ENCODE data around the gene TEDC2. TPM values are rescaled to one million over a fixed set of nuclear protein-coding genes. Genes with fewer than 3 reads are reported as not detected.

TEDC2 gene
- polyA plus RNA-seq, 3 donors: 0.28 TPM; not detected in 2

DNA sequence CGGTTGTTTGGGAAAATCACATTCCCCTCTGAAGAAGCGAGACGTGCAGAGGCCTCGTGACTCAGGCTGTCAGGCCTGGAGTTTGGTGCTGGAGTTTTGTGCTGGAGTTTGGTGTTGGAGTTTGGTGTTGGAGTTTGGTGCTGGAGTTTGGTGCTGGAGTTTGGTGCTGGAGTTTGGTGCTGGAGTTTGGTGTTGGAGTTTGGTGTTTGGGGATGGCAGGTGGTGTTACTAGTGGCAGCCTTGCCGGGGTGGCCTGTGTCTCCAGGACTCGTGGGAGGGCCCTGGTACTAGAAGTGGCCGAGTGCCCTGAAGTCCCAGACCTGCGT lies 27.6 kb downstream of the TEDC2 start:
- Histone ChIP-seq H3K9ac (ENCODE audit: insufficient read depth, low read length, poor library complexity, severe bottlenecking) (peak overlapping the region; percentile 49), H3K79me2 (ENCODE audit: insufficient read depth, low read length) (peaks cover 45% of the 10 kb centered on the region), H3K4me2 (replicated peaks; ENCODE audit: extremely low read depth, low read length, poor library complexity, severe bottlenecking) (peak overlapping the region; percentile 57), H3K4me3 (replicated peaks in 1 of 3; ENCODE audit: low read depth in 2 of 3, low read length in 3 of 3) (peak overlapping the region in 1 of 3 experiments; percentile 10), H3K4me1 (ENCODE audit: control insufficient read depth in 1 of 2, insufficient read depth in 2 of 2, low read length in 2 of 2) (peaks cover 29 to 33% of the 10 kb centered on the region in 2 donors), H3K36me3 (replicated peaks in 1 of 2; ENCODE audit: control insufficient read depth in 1 of 2, insufficient read depth in 2 of 2, low read length in 2 of 2) (peaks cover 0 to 10% of the 10 kb centered on the region in 2 donors), H3K27me3 (ENCODE audit: control insufficient read depth in 2 of 2, insufficient read depth in 2 of 2, low read length in 2 of 2) (no peaks in the 10 kb centered on the region), H4K20me1 (ENCODE audit: insufficient read depth, low read length) (peaks cover 9% of the 10 kb centered on the region), H2AFZ (ENCODE audit: insufficient read depth, low read depth, low read length, poor library complexity, severe bottlenecking) (peak overlapping the region; percentile 69), H3K9me3 (replicated peaks in 1 of 2; ENCODE audit: control insufficient read depth in 1 of 2, insufficient read depth in 1 of 2, low read length in 2 of 2) (no peaks in the 10 kb centered on the region), H3K27ac (ENCODE audit: low read depth in 1 of 2, low read length in 2 of 2) (peak overlapping the region; percentile 2 to 28)
- DNase-seq: no peak
- 27% methylated on average over 7 of the region's 8 CpGs for WGBS (ENCODE audit: insufficient coverage)
- peaks cover 0 to 2% (median 0%) of the 10 kb centered on the region in 7 donors for H3K9me3 Mint-ChIP-seq
- H3K36me3 Mint-ChIP-seq: peaks cover 19 to 29% of the 10 kb centered on the region in 2 donors
- H3K27me3 Mint-ChIP-seq (ENCODE audit: low read depth in 3 of 3): peaks cover 2 to 4% (median 4%) of the 10 kb centered on the region in 3 donors
- H3K4me1 Mint-ChIP-seq: peaks cover 39% of the 10 kb centered on the region
- peak overlapping the region; percentile 80 to 93 (median 90) for H3K27ac Mint-ChIP-seq
- intact Hi-C loops (cut with micrococcal nuclease): loop anchor here in 1 of 2 donors (5.0 kb wide), 1 partner anchor 145 kb away; the partner anchor contains the start of gene ABCA3
- H3K4me3 Mint-ChIP-seq: peak overlapping the region; percentile 66 to 86
- TF ChIP-seq, protein P1, sequence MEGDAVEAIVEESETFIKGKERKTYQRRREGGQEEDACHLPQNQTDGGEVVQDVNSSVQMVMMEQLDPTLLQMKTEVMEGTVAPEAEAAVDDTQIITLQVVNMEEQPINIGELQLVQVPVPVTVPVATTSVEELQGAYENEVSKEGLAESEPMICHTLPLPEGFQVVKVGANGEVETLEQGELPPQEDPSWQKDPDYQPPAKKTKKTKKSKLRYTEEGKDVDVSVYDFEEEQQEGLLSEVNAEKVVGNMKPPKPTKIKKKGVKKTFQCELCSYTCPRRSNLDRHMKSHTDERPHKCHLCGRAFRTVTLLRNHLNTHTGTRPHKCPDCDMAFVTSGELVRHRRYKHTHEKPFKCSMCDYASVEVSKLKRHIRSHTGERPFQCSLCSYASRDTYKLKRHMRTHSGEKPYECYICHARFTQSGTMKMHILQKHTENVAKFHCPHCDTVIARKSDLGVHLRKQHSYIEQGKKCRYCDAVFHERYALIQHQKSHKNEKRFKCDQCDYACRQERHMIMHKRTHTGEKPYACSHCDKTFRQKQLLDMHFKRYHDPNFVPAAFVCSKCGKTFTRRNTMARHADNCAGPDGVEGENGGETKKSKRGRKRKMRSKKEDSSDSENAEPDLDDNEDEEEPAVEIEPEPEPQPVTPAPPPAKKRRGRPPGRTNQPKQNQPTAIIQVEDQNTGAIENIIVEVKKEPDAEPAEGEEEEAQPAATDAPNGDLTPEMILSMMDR (IDR thresholded peaks at IDR 0.05): no peak

DNA sequence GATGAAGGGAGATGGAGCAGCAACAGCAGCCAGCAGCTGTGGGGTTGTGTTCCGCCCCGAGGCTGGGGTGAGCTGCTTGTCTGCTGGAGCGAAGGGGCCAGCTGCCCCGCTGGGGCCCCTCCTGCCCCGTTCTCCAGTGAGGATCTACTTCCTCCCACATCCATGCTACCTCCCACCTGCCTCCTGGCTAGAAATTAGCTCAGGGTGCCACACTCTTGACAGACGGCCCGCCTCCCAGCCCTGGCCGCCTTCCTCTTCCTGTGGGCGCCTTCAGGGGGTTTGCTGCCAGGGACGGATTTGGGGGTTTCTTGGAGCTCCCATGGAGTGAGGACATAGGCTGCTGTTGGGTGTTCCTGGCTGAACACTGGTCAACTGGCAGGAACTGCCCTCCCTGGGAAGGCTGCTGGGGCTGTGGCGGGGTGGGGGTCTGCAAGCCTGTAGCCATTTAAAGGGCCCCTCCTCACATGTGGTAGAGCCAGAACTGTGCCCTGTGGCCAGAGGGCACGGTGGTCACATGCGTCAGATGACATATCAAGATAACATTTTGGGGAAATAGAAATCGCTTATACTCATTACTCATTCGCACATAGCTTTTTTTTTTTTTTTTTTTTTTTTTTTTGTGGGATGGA lies 28.1 kb downstream of the TEDC2 start:
- peaks cover 2 to 4% (median 2%) of the 10 kb centered on the region in 3 donors for H3K27me3 Mint-ChIP-seq (ENCODE audit: low read depth in 3 of 3)
- H3K9me3 Mint-ChIP-seq: peaks cover 0 to 2% (median 0%) of the 10 kb centered on the region in 7 donors
- H3K4me1 Mint-ChIP-seq: peaks cover 34% of the 10 kb centered on the region
- peak overlapping the region; percentile 49 to 86 for H3K4me3 Mint-ChIP-seq
- peak overlapping the region; percentile 48 for H3K9ac ChIP-seq (ENCODE audit: insufficient read depth, low read length, poor library complexity, severe bottlenecking)
- no peaks in the 10 kb centered on the region for H3K9me3 ChIP-seq (replicated peaks in 1 of 2; ENCODE audit: control insufficient read depth in 1 of 2, insufficient read depth in 1 of 2, low read length in 2 of 2)
- peaks cover 19 to 28% of the 10 kb centered on the region in 2 donors for H3K36me3 Mint-ChIP-seq
- peak; percentile 68 to 82 (median 75) for DNase-seq
- H3K27me3 ChIP-seq (ENCODE audit: control insufficient read depth in 2 of 2, insufficient read depth in 2 of 2, low read length in 2 of 2): no peaks in the 10 kb centered on the region
- peaks cover 0 to 10% of the 10 kb centered on the region in 2 donors for H3K36me3 ChIP-seq (replicated peaks in 1 of 2; ENCODE audit: control insufficient read depth in 1 of 2, insufficient read depth in 2 of 2, low read length in 2 of 2)
- peaks cover 29 to 33% of the 10 kb centered on the region in 2 donors for H3K4me1 ChIP-seq (ENCODE audit: control insufficient read depth in 1 of 2, insufficient read depth in 2 of 2, low read length in 2 of 2)
- peak overlapping the region; percentile 57 for H3K4me2 ChIP-seq (replicated peaks; ENCODE audit: extremely low read depth, low read length, poor library complexity, severe bottlenecking)
- H2AFZ ChIP-seq (ENCODE audit: insufficient read depth, low read depth, low read length, poor library complexity, severe bottlenecking): peak overlapping the region; percentile 69
- peak overlapping the region in 1 of 3 experiments; percentile 10 for H3K4me3 ChIP-seq (replicated peaks in 1 of 3; ENCODE audit: low read depth in 2 of 3, low read length in 3 of 3)
- H4K20me1 ChIP-seq (ENCODE audit: insufficient read depth, low read length): peaks cover 3% of the 10 kb centered on the region
- intact Hi-C loops (cut with micrococcal nuclease): loop anchor here in 1 of 2 donors (1.0 to 5.0 kb wide), 2 partner anchors 13 to 146 kb away; partner anchors contain the start of genes ABCA3 and TBC1D24
- H3K79me2 ChIP-seq (ENCODE audit: insufficient read depth, low read length): peaks cover 39% of the 10 kb centered on the region
- 18% methylated on average over 4 of the region's 15 CpGs for WGBS (ENCODE audit: insufficient coverage)
- TF ChIP-seq, protein P1 (IDR thresholded peaks at IDR 0.05): no peak
- peak overlapping the region; percentile 80 to 93 (median 90) for H3K27ac Mint-ChIP-seq
- peak overlapping the region in 1 of 2 donors; percentile 28 for H3K27ac ChIP-seq (ENCODE audit: low read depth in 1 of 2, low read length in 2 of 2)
